Uterus (tissue), 2 donors: ENCODE measurements around the gene ZNF69.

Experiments
- POLR2A ChIP-seq, 2 donors: fragments of 450-650 bp; IDR thresholded peaks; one replicate each; pipeline ENCODE4 v1.6.1; 2016; ENCODE audit warnings: antibody characterized with exemption in 2 of 2, mild to moderate bottlenecking in 1 of 2, moderate library complexity in 1 of 2
- TF ChIP-seq, protein P1 (sequence below), 4 experiments: fragments of 200-600 bp in 2 of 4; fragments of 450-650 bp in 2 of 4; sonication (generic) in 2 of 4; IDR thresholded peaks; one replicate each; pipeline ENCODE4 v1.5.1; 2016 to 2019; ENCODE audit warnings: antibody characterized with exemption in 4 of 4, mild to moderate bottlenecking in 2 of 4, moderate library complexity in 1 of 4

DNA sequence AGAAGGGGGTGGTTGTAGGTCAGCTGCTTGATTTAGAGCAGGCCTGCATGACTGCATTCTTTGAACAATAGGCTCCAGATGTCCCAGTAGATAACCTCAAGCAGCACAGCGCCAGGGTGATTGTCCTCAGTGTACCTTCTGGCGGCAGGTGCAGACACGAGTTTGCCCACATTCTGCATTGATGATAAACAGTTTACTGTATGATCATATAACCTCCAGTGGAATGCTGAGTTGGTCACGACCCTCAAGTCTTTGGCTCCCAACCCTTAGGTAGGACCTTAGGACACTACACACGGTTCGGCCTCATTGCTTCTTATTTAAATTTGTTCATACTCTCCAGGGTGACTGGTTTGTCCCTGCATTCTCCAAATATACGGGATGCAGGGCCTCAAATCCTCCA is 26.9 kb upstream of the ZNF69 start:
- TF ChIP-seq, protein P1, sequence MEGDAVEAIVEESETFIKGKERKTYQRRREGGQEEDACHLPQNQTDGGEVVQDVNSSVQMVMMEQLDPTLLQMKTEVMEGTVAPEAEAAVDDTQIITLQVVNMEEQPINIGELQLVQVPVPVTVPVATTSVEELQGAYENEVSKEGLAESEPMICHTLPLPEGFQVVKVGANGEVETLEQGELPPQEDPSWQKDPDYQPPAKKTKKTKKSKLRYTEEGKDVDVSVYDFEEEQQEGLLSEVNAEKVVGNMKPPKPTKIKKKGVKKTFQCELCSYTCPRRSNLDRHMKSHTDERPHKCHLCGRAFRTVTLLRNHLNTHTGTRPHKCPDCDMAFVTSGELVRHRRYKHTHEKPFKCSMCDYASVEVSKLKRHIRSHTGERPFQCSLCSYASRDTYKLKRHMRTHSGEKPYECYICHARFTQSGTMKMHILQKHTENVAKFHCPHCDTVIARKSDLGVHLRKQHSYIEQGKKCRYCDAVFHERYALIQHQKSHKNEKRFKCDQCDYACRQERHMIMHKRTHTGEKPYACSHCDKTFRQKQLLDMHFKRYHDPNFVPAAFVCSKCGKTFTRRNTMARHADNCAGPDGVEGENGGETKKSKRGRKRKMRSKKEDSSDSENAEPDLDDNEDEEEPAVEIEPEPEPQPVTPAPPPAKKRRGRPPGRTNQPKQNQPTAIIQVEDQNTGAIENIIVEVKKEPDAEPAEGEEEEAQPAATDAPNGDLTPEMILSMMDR (IDR thresholded peaks at IDR 0.05), result no peak
- TF ChIP-seq POLR2A (IDR thresholded peaks at IDR 0.05), result no peak
